ENCODE data around the gene MDFIC2. TPM values are rescaled to one million over a fixed set of nuclear protein-coding genes. Genes with fewer than 3 reads are reported as not detected.

Gene MDFIC2
- total and polyA plus RNA-seq, 2 experiments from 2014 or later = not detected

- no peak overlapping the region for H3K4me3 ChIP-seq
- H3K27me3 ChIP-seq = no peaks in the 10 kb centered on the region
- H3K9me3 ChIP-seq (ENCODE audit: low read depth) = no peaks in the 10 kb centered on the region
- TF ChIP-seq CTCF (IDR thresholded peaks at IDR 0.05; ENCODE audit: low read depth, low read length) = no peak
- H3K27ac ChIP-seq = no peak overlapping the region
- no peak for DNase-seq (ENCODE audit: low read depth in 1 of 2, low spot score in 1 of 2)
- H3K4me1 ChIP-seq (ENCODE audit: low read depth) = peaks cover 12% of the 10 kb centered on the region
- no peaks in the 10 kb centered on the region for H3K36me3 ChIP-seq
These were observed 51.2 kb downstream of the MDFIC2 start for GRCh38 chr3:70261283-70261682.

GRCh38 chr3:70256566-70256965 is 55.9 kb downstream of the MDFIC2 start:
- no peaks in the 10 kb centered on the region for H3K4me1 ChIP-seq (ENCODE audit: low read depth)

GRCh38 chr3:70250492-70250891 is 61.9 kb downstream of the MDFIC2 start:
- H3K4me1 ChIP-seq (ENCODE audit: low read depth) = no peaks in the 10 kb centered on the region
- no peak for TF ChIP-seq CTCF (IDR thresholded peaks at IDR 0.05; ENCODE audit: low read depth, low read length)
- H3K27me3 ChIP-seq = no peaks in the 10 kb centered on the region
- H3K9me3 ChIP-seq (ENCODE audit: low read depth) = no peaks in the 10 kb centered on the region
- no peak overlapping the region for H3K4me3 ChIP-seq
- no peaks in the 10 kb centered on the region for H3K36me3 ChIP-seq
- no peak overlapping the region for H3K27ac ChIP-seq
- DNase-seq (ENCODE audit: low read depth in 1 of 2, low spot score in 1 of 2) = no peak

More at GRCh38 chr3:70256566-70256965, 55.9 kb downstream of the MDFIC2 start:
- no peaks in the 10 kb centered on the region for H3K36me3 ChIP-seq
- no peaks in the 10 kb centered on the region for H3K9me3 ChIP-seq (ENCODE audit: low read depth)
- H3K4me3 ChIP-seq = no peak overlapping the region
- TF ChIP-seq CTCF (IDR thresholded peaks at IDR 0.05; ENCODE audit: low read depth, low read length) = no peak
- H3K27ac ChIP-seq = no peak overlapping the region
- H3K27me3 ChIP-seq = no peaks in the 10 kb centered on the region
- no peak for DNase-seq (ENCODE audit: low read depth in 1 of 2, low spot score in 1 of 2)

GRCh38 chr3:70249509-70250160 is 62.8 kb downstream of the MDFIC2 start:
- Histone ChIP-seq H3K9me3 (ENCODE audit: low read depth) (no peaks in the 10 kb centered on the region), H3K27me3 (no peaks in the 10 kb centered on the region), H3K4me3 (no peak overlapping the region), H3K27ac (no peak overlapping the region), H3K4me1 (ENCODE audit: low read depth) (no peaks in the 10 kb centered on the region), H3K36me3 (no peaks in the 10 kb centered on the region)
- no peak for TF ChIP-seq CTCF (IDR thresholded peaks at IDR 0.05; ENCODE audit: low read depth, low read length)
- peak in 1 of 2 donors; percentile 54 for DNase-seq (ENCODE audit: low read depth in 1 of 2, low spot score in 1 of 2)

GRCh38 chr3:70248856-70249255 is 63.6 kb downstream of the MDFIC2 start:
- no peaks in the 10 kb centered on the region for H3K36me3 ChIP-seq
- TF ChIP-seq CTCF (IDR thresholded peaks at IDR 0.05; ENCODE audit: low read depth, low read length) = no peak
- no peak overlapping the region for H3K4me3 ChIP-seq
- H3K9me3 ChIP-seq (ENCODE audit: low read depth) = no peaks in the 10 kb centered on the region
- DNase-seq (ENCODE audit: low read depth in 1 of 2, low spot score in 1 of 2) = no peak
- no peak overlapping the region for H3K27ac ChIP-seq
- H3K27me3 ChIP-seq = no peaks in the 10 kb centered on the region
- no peaks in the 10 kb centered on the region for H3K4me1 ChIP-seq (ENCODE audit: low read depth)
